ENCODE results near the gene AMOTL1. TPM values are rescaled to one million over a fixed set of nuclear protein-coding genes. Genes with fewer than 3 reads are reported as not detected.
A peak's percentile ranks its signal among the peaks of the same experiment; 100 is the strongest.
"Not testable (repeated sequence)": the region's sequence is repeated elsewhere in the genome, so short reads cannot be mapped to it uniquely, and the experiment has no call there.

AMOTL1 gene
- total RNA-seq, 2 donors from 2014 or later: 56.7 to 59.5 TPM

DNA sequence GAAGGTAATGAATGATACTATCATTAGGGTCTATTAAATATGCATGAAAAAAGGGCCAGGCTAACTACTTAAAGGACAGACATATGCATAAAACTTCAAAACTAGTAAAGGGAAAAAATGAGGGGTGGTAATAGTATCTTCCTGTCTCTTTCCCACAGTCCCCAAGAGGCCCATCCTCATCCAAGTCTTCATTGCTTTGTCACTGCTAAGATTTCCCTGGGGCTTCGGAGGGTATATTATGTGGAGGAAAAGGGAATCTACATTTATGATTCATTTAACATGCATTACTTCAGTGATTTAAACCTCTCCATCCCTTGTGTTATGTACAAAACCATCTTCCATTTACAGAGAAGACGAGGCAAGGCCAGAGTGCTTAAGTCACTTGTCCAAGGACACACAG is 139.1 kb downstream of the AMOTL1 start:
- DNase-seq (ENCODE audit: low spot score): no peak
- Histone ChIP-seq H3K9me3 (no peaks in the 10 kb centered on the region), H3K27ac (no peak overlapping the region), H3K4me1 (no peaks in the 10 kb centered on the region), H3K27me3 (no peaks in the 10 kb centered on the region), H3K4me3 (no peak overlapping the region), H3K36me3 (no peaks in the 10 kb centered on the region)
- TF ChIP-seq, protein P1, sequence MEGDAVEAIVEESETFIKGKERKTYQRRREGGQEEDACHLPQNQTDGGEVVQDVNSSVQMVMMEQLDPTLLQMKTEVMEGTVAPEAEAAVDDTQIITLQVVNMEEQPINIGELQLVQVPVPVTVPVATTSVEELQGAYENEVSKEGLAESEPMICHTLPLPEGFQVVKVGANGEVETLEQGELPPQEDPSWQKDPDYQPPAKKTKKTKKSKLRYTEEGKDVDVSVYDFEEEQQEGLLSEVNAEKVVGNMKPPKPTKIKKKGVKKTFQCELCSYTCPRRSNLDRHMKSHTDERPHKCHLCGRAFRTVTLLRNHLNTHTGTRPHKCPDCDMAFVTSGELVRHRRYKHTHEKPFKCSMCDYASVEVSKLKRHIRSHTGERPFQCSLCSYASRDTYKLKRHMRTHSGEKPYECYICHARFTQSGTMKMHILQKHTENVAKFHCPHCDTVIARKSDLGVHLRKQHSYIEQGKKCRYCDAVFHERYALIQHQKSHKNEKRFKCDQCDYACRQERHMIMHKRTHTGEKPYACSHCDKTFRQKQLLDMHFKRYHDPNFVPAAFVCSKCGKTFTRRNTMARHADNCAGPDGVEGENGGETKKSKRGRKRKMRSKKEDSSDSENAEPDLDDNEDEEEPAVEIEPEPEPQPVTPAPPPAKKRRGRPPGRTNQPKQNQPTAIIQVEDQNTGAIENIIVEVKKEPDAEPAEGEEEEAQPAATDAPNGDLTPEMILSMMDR (IDR thresholded peaks at IDR 0.05): no peak

- Histone ChIP-seq H3K9me3 (no peaks in the 10 kb centered on the region), H3K27ac (no peak overlapping the region), H3K27me3 (no peaks in the 10 kb centered on the region), H3K4me3 (no peak overlapping the region), H3K4me1 (no peaks in the 10 kb centered on the region), H3K36me3 (no peaks in the 10 kb centered on the region)
- no peak for DNase-seq (ENCODE audit: low spot score)
- TF ChIP-seq, protein P1 (IDR thresholded peaks at IDR 0.05): no peak
These were observed 141.2 kb downstream of the AMOTL1 start for GRCh38 chr11:94909371-94909820.

DNA sequence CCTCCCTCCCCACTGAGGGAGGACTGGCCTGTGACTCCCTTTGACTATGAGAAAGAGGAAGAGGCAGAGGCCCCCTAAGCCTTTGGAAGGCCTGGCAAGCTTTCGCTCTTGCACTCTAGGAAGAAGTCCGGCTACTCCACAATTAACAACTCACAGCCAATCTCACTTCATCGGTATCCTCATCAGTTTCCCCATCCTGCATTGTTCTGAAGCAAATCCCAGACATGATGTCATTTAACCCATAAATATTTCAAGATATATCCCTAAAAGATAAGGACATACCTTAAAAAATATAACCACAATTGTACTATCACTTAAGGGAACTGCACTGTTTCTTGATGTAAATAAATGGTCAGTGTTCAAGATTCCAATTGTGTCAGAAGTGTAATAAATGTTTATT is 142.1 kb downstream of the AMOTL1 start:
- peak; percentile 16 for DNase-seq (ENCODE audit: low spot score)
- no peaks in the 10 kb centered on the region for H3K36me3 ChIP-seq

GRCh38 chr11:94910779-94911178 is 142.6 kb downstream of the AMOTL1 start:
- Histone ChIP-seq H3K27ac (no peak overlapping the region), H3K4me1 (no peaks in the 10 kb centered on the region), H3K36me3 (no peaks in the 10 kb centered on the region), H3K9me3 (no peaks in the 10 kb centered on the region), H3K4me3 (no peak overlapping the region), H3K27me3 (no peaks in the 10 kb centered on the region)
- TF ChIP-seq, protein P1 (IDR thresholded peaks at IDR 0.05): no peak
- DNase-seq (ENCODE audit: low spot score): no peak

More for the DNA sequence above, 142.1 kb downstream of the AMOTL1 start:
- no peak overlapping the region for H3K4me3 ChIP-seq
- TF ChIP-seq, protein P1 (IDR thresholded peaks at IDR 0.05): no peak
- H3K4me1 ChIP-seq: no peaks in the 10 kb centered on the region
- no peaks in the 10 kb centered on the region for H3K9me3 ChIP-seq
- H3K27ac ChIP-seq: no peak overlapping the region
- no peaks in the 10 kb centered on the region for H3K27me3 ChIP-seq

DNA sequence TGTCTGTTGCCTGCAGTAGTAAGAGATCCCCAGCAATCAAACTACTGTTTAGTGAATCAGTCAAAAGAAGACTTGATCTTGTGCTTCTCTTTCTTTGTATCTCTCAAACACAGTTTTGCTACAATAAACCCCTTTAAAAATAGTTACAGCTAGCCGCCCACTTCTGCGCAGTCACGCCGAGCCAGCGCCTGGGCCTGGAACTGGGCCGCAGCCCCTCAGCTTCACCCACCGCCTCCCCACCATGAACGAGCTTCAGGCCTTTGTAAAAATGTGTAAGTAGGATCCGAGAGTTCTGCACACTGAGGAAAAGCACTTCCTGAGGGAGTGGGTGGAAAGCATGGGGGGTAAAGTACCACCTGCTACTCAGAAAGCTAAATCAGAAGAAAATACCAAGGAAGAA is 144.7 kb downstream of the AMOTL1 start:
- Histone ChIP-seq H3K4me3 (no peak overlapping the region), H3K9me3 (no peaks in the 10 kb centered on the region), H3K27ac (no peak overlapping the region), H3K36me3 (no peaks in the 10 kb centered on the region), H3K27me3 (no peaks in the 10 kb centered on the region), H3K4me1 (no peaks in the 10 kb centered on the region)
- DNase-seq (ENCODE audit: low spot score): no peak
- TF ChIP-seq, protein P1 (IDR thresholded peaks at IDR 0.05): no peak

GRCh38 chr11:94913718-94914394 is 145.7 kb downstream of the AMOTL1 start:
- not testable (repeated sequence) for DNase-seq (ENCODE audit: low spot score); H3K4me3 ChIP-seq; H3K9me3 ChIP-seq; H3K27me3 ChIP-seq; H3K27ac ChIP-seq; H3K36me3 ChIP-seq; H3K4me1 ChIP-seq

All from right atrium auricular region (tissue), 2 donors.